GM06990 (cell line): ENCODE measurements around the gene HDDC2.

Source experiments
- DNase-seq: peaks from one replicate; pipeline ENCODE4 v3.0.0-alpha.2; 2011; ENCODE audit not compliant: insufficient read length; ENCODE audit errors: extremely low read depth
- H3K27me3 ChIP-seq: replicated peaks from 2 replicates; pipeline ENCODE4 v1.6.0; 2011; ENCODE audit warnings: low read length; ENCODE audit not compliant: control insufficient read depth, insufficient read depth
- H3K36me3 ChIP-seq: 2 replicates; pipeline ENCODE4 v1.5.1; 2011; ENCODE audit warnings: low read length; ENCODE audit not compliant: control insufficient read depth, insufficient read depth
- H3K4me3 ChIP-seq: replicated peaks from 2 replicates; pipeline ENCODE4 v1.5.1; 2011; ENCODE audit warnings: low read depth, mild to moderate bottlenecking, control low read depth, low read length
- TF ChIP-seq, protein P1 (sequence below): IDR thresholded peaks from 2 replicates; pipeline ENCODE4 v1.5.1; 2011; ENCODE audit warnings: low read length, control low read depth, mild to moderate bottlenecking, inconsistent platforms; ENCODE audit not compliant: insufficient read depth, poor library complexity, severe bottlenecking

The HDDC2 gene, protein sequence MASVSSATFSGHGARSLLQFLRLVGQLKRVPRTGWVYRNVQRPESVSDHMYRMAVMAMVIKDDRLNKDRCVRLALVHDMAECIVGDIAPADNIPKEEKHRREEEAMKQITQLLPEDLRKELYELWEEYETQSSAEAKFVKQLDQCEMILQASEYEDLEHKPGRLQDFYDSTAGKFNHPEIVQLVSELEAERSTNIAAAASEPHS

DNA sequence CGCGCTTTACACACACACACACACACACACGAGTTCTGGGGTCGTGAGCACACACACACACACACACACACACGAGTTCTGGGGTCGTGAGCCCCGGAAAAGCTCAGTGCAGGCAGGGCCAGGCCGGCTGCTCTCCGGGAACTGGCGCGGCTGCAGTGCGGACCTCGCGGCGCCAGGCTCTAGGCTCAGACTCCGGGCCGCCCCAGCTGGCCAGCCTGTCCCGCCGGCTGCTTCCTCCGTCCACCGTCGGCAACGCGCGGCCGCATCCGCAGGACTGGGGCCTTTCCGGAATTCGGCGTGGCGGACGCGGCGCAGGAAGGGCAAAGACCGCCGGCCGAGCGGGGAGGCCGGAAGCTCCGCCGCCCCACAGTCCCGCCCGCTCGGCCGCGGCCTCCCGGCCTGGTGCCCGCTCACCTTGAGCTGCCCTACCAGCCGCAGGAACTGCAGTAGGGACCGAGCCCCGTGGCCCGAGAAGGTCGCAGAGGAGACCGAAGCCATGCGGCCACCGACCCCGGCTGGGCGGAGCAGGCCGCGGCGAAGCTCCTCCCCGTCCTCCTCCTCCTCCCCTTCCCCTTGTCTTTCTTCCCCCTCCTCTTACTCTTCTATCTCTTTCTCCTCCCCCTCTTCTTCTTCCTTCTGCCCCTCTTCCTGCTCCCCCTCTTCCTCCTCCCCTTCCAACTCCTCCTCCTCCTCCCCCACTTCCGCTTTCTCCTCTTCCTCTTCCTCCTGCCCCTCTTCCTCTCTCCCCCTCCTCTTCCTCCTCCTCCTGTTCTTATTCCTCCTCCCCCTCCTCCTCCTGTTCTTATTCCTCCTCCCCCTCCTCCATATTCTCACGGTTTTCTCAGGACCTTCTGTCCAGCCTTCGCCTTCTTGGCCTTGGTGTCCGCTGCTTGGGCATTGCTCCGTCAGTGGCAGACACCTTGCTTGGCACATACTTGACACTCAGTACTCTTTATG lies at the start of gene HDDC2:
Gene HDDC2 (minus strand): TSS at position 533 of the 957 bp plus-strand sequence. CDS start 35 bp downstream, at position 498.
- Histone ChIP-seq H3K27me3 (no peaks in the 10 kb centered on the region), H3K4me3 (peak within 1 kb of the TSS; percentile 83), H3K36me3 (no peaks in the 10 kb centered on the region)
- DNase-seq: peak; percentile 82
- TF ChIP-seq, protein P1, sequence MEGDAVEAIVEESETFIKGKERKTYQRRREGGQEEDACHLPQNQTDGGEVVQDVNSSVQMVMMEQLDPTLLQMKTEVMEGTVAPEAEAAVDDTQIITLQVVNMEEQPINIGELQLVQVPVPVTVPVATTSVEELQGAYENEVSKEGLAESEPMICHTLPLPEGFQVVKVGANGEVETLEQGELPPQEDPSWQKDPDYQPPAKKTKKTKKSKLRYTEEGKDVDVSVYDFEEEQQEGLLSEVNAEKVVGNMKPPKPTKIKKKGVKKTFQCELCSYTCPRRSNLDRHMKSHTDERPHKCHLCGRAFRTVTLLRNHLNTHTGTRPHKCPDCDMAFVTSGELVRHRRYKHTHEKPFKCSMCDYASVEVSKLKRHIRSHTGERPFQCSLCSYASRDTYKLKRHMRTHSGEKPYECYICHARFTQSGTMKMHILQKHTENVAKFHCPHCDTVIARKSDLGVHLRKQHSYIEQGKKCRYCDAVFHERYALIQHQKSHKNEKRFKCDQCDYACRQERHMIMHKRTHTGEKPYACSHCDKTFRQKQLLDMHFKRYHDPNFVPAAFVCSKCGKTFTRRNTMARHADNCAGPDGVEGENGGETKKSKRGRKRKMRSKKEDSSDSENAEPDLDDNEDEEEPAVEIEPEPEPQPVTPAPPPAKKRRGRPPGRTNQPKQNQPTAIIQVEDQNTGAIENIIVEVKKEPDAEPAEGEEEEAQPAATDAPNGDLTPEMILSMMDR: no peak

DNA sequence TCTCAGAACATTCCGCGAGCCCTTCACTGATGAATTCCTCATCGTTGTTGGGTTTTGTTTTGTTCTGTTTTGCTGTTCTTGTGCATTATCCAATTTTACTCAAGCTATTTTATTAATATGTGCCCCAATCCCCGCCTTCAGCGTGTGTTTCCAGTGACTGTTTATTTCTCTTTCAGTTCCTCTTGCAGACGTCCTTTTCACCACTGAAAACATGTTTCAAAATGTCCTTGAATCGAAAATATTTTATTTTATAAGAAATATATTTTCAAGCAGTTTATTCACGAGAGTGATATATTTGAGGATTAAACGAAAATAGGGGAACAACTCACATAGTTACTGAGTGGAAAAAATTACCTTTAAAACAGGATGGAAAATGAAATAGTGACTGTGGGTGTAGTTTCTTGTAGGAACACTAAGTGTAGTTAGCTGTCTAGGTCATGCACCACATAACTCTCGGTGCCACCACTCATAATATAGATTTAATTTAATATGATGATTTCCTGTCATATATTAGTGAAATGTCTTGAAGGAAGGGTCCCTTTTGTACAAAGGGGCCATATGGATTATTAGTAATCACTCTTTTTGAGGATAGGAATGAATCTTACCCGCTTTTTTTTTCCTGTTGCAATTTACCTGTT lies 45.3 kb upstream of the HDDC2 start:
- Histone ChIP-seq H3K36me3 (no peaks in the 10 kb centered on the region), H3K27me3 (no peaks in the 10 kb centered on the region), H3K4me3 (no peak overlapping the region)
- TF ChIP-seq, protein P1: no peak
- peak; percentile 34 for DNase-seq

DNA sequence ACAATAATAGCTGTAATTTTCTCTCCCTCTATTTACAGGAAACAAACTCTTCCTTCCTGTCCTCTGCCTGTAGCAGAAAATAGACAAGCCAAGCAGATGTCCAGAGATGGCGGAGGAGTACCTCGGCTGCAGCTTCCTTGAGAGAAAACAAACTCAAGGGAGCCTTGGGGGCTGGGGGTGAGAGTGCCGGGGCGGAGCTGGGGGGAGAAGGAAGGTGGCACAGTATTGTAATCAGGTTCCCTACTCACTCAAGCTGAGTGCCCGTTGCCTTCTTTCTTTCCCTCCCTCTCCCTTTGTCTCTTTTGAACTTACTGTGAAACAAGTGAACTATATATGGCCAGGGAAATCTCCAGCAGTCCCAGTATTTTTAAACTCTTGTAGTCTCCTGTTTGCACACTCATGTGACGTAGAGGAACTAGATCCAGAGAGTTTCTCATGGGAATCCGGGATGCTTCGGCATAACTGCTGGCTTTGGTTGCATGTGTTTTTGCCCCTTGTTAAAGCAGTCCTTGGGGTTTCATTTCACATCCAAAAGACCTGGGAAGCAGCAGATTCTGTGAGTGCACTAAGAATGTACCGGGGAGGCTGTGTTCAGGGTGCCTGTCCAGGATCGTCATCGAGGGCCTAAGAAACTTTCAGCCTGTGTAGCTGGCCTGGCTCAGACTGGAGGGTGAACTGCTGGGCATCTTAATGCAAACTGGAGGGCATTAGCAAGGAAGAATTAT lies 44.6 kb upstream of the HDDC2 start:
- Histone ChIP-seq H3K27me3 (no peaks in the 10 kb centered on the region), H3K36me3 (no peaks in the 10 kb centered on the region), H3K4me3 (peak overlapping the region; percentile 27)
- peak; percentile 26 for DNase-seq
- TF ChIP-seq, protein P1: no peak

DNA sequence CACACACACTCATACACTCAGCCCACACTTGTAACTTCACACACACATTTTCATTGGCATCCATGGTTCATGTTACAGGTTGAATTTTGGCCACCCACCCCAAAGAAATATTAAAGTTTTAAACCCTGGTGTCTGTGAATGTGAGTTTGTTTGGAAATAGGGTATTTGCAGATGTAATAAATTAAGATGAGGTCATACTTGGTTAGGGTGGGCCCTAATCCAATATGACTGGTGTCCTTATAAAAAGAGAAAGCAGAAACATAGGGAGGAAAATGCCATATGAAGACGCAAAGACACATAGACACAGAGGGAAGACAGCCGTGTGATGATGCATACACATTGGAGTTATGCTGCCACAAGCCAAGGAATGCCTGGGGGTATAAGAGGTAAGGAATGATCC lies 39.7 kb upstream of the HDDC2 start:
- Histone ChIP-seq H3K36me3 (no peaks in the 10 kb centered on the region), H3K4me3 (no peak overlapping the region), H3K27me3 (no peaks in the 10 kb centered on the region)
- TF ChIP-seq, protein P1: no peak
- DNase-seq: no peak

DNA sequence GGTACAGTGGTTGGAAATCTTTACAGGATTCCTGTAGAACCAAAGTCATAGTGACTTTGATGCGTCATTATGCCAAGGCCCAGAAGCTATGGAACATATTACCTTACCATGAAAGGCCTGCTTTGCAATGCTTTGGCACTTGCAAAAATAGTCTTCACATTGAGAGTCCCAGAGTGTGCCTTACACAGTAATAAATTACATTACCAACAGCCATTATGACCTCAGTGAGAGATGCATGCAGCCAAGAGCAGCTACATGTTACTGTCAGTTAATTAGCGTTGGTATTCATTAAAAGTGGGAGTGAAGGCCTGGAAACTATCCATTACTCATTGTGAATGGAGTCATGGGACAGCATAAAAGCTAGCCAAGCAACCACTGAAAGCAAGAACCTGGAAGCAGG lies 39.2 kb upstream of the HDDC2 start:
- no peak overlapping the region for H3K4me3 ChIP-seq
- H3K27me3 ChIP-seq: no peaks in the 10 kb centered on the region
- no peak for DNase-seq
- TF ChIP-seq, protein P1: no peak
- H3K36me3 ChIP-seq: no peaks in the 10 kb centered on the region
